Esophagus mucosa (tissue), 1 donor: ENCODE data around the gene DAZAP1. TPM values are rescaled to one million over a fixed set of nuclear protein-coding genes. Genes with fewer than 3 reads are reported as not detected.

Experiments
- ATAC-seq: fragments of 200-7000 bp; cut with Tn5 transposase; one replicate; pipeline ENCODE4 v1.9.1; 2020
- total RNA-seq: library from RNA; stranded (reverse); gene quantifications from one replicate; pipeline ENCODE4 v1.2.4, GENCODE V29; 2023
- donor health status: DM: yes; HTN: yes; CAD: no.

DAZAP1 gene
- total RNA-seq, 1 donor from 2014 or later: 91.6 TPM

- ATAC-seq: no peak
These were observed 52.9 kb downstream of the DAZAP1 start for GRCh38 chr19:1460033-1460995.

- ATAC-seq: no peak
These were observed 54.5 kb downstream of the DAZAP1 start for GRCh38 chr19:1461862-1462261.

DNA sequence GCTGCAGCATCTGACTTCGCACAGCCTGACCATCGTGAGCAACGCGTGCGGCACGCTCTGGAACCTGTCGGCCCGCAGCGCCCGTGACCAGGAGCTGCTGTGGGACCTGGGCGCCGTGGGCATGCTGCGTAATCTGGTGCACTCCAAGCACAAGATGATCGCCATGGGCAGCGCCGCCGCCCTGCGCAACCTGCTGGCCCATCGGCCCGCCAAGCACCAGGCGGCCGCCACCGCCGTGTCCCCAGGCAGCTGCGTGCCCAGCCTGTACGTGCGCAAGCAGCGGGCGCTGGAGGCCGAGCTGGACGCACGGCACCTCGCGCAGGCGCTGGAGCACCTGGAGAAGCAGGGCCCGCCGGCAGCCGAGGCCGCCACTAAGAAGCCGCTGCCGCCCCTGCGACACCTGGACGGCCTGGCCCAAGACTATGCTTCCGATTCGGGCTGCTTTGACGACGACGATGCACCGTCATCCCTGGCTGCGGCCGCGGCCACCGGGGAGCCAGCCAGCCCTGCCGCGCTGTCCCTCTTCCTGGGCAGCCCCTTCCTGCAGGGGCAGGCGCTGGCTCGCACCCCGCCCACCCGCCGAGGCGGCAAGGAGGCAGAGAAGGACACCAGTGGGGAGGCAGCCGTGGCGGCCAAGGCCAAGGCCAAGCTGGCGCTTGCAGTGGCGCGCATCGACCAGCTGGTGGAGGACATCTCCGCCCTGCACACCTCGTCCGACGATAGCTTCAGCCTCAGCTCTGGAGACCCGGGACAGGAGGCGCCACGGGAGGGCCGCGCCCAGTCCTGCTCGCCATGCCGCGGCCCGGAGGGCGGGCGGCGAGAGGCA lies 58.0 kb downstream of the DAZAP1 start:
- peak; percentile 62 for ATAC-seq

DNA sequence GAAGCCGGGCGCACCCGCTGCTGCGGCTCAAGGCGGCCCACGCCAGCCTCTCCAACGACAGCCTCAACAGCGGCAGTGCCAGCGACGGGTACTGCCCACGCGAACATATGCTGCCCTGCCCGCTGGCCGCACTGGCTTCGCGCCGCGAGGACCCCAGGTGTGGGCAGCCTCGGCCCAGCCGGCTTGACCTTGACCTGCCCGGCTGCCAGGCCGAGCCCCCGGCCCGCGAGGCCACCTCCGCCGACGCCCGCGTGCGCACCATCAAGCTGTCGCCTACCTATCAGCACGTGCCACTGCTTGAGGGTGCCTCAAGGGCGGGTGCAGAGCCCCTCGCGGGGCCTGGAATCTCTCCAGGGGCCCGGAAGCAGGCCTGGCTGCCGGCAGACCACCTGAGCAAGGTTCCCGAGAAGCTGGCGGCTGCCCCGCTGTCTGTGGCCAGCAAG lies 58.7 kb downstream of the DAZAP1 start:
- no peak for ATAC-seq

- no peak for ATAC-seq
These were observed 59.3 kb downstream of the DAZAP1 start for GRCh38 chr19:1466461-1467214.

DNA sequence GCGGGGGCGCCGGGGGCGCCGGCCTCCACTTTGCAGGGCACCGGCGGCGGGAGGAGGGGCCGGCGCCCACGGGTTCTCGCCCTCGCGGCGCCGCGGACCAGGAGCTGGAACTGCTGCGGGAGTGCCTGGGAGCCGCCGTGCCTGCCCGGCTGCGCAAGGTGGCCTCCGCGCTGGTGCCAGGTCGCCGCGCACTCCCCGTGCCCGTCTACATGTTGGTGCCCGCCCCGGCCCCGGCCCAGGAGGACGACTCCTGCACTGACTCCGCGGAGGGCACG lies 59.8 kb downstream of the DAZAP1 start:
- no peak for ATAC-seq

- no peak for ATAC-seq
These were observed 60.3 kb downstream of the DAZAP1 start for GRCh38 chr19:1467490-1468273.

GRCh38 chr19:1468274-1468820 lies 61.0 kb downstream of the DAZAP1 start:
- ATAC-seq: no peak

DNA sequence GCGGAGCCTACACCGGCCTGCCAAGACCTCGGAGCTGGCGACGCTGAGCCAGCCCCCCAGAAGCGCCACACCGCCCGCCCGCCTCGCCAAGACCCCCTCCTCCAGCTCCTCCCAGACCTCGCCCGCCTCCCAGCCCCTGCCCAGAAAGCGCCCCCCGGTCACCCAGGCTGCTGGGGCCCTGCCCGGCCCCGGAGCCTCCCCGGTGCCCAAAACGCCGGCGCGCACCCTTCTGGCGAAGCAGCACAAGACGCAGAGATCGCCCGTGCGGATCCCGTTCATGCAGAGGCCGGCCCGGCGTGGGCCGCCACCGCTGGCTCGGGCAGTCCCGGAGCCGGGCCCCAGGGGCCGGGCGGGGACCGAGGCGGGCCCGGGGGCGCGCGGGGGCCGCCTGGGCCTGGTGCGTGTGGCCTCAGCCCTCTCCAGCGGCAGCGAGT lies 61.5 kb downstream of the DAZAP1 start:
- ATAC-seq: no peak

- no peak for ATAC-seq
These were observed 62.1 kb downstream of the DAZAP1 start for GRCh38 chr19:1469255-1470054.

GRCh38 chr19:1470055-1470304 lies 62.6 kb downstream of the DAZAP1 start:
- ATAC-seq: no peak

- ATAC-seq: peak; percentile 19
These were observed 63.1 kb downstream of the DAZAP1 start for GRCh38 chr19:1470305-1471009.

- no peak for ATAC-seq
These were observed 63.7 kb downstream of the DAZAP1 start for GRCh38 chr19:1471010-1471514.

- ATAC-seq: no peak
These were observed 64.3 kb downstream of the DAZAP1 start for GRCh38 chr19:1471515-1472160.

GRCh38 chr19:1472231-1473084 lies 65.1 kb downstream of the DAZAP1 start:
- ATAC-seq: no peak

- ATAC-seq: no peak
These were observed 65.9 kb downstream of the DAZAP1 start for GRCh38 chr19:1473085-1473851.

- no peak for ATAC-seq
These were observed 66.8 kb downstream of the DAZAP1 start for GRCh38 chr19:1474011-1474764.
